Uterus (tissue), 2 donors: ENCODE data around the gene WDFY2.

Experiments used
- CTCF ChIP-seq, 4 experiments: fragments of 200-600 bp in 2 of 4; fragments of 450-650 bp in 2 of 4; sonication (generic) in 2 of 4; IDR thresholded peaks; one replicate each; pipeline ENCODE4 v1.5.1; 2016 to 2019; ENCODE audit warnings: antibody characterized with exemption in 4 of 4, mild to moderate bottlenecking in 2 of 4, moderate library complexity in 1 of 4
- POLR2A ChIP-seq, 2 donors: fragments of 450-650 bp; IDR thresholded peaks; one replicate each; pipeline ENCODE4 v1.6.1; 2016; ENCODE audit warnings: antibody characterized with exemption in 2 of 2, mild to moderate bottlenecking in 1 of 2, moderate library complexity in 1 of 2

DNA sequence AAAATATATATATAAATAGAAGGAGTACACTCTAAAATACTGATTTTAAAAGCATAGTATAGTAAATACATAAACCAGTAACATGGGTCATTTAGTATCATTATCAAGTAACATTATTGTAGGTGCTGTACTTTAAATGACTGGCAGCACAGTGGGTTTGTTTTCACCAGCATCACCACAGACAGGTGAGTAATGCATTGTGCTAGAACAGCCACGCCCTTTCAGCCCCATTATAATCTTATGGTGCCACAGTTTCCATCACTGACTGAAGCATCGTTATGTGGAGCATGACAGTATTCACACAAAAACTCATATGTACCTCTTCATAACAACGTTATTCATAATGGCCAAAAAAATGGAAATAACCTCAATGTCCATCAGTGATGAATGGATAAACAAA is 131.4 kb downstream of the WDFY2 start:
- TF ChIP-seq POLR2A (IDR thresholded peaks at IDR 0.05) (no peak), CTCF (IDR thresholded peaks at IDR 0.05) (no peak)
